HEK293 (cell line): ENCODE data around the gene CFAP45.

Experiments
- CTCF ChIA-PET: fragments of 350-600 bp; formaldehyde crosslinking; extraction: SDS; loops from one replicate; lab custom pipeline; 2021; ENCODE audit warnings: antibody characterized with exemption; lab: Yijun Ruan, JAX
- POLR2A ChIA-PET: fragments of 300-600 bp; formaldehyde crosslinking; extraction: SDS; loops from one replicate; lab custom pipeline; 2020; ENCODE audit warnings: antibody characterized with exemption, inconsistent platforms; lab: Yijun Ruan, JAX
- H3K27ac ChIP-seq: fragments of 200-500 bp; sonication (Bioruptor generic); 2 replicates; pipeline ENCODE4 v1.5.1; 2014; ENCODE audit warnings: low read depth, low read length, control low read depth, inconsistent platforms; ENCODE audit errors: extremely low read depth
- H3K36me3 ChIP-seq, 2 experiments: fragments of 200-500 bp in 1 of 2; sonication (Bioruptor generic) in 1 of 2; 1 replicate in 1 of 2; 2 replicates in 1 of 2; pipeline ENCODE4 v1.5.1; 2014 to 2017; ENCODE audit warnings: inconsistent platforms in 2 of 2, low read length in 2 of 2; ENCODE audit not compliant: control insufficient read depth in 2 of 2, insufficient read depth in 1 of 2
- H3K4me1 ChIP-seq: fragments of 200-500 bp; sonication (Bioruptor generic); 2 replicates; pipeline ENCODE4 v1.5.1; 2014; ENCODE audit warnings: mild to moderate bottlenecking, low read length, inconsistent platforms; ENCODE audit not compliant: control insufficient read depth, insufficient read depth
- H3K4me3 ChIP-seq: 2 replicates; pipeline ENCODE4 v1.5.1; 2011; ENCODE audit warnings: low read depth, mild to moderate bottlenecking, control low read depth, low read length, moderate library complexity
- H3K9me3 ChIP-seq: fragments of 200-500 bp; sonication (Bioruptor generic); 2 replicates; pipeline ENCODE4 v1.5.1; 2014; ENCODE audit warnings: low read depth, low read length, inconsistent platforms; ENCODE audit not compliant: control insufficient read depth, insufficient read depth
- CTCF ChIP-seq: fragments of 450-650 bp; formaldehyde crosslinking; IDR thresholded peaks from 2 replicates; pipeline ENCODE4 v1.5.1; 2016; ENCODE audit warnings: missing biosample characterization, missing genetic modification characterization
- HIC1 ChIP-seq: fragments of 450-650 bp; formaldehyde crosslinking; IDR thresholded peaks from 2 replicates; pipeline ENCODE4 v1.5.1; 2016; ENCODE audit warnings: missing biosample characterization, missing genetic modification characterization
- KLF8 ChIP-seq: fragments of 450-650 bp; formaldehyde crosslinking; IDR thresholded peaks from 2 replicates; pipeline ENCODE4 v1.5.1; 2016; ENCODE audit warnings: missing biosample characterization, missing genetic modification characterization
- KLF9 ChIP-seq: fragments of 450-650 bp; formaldehyde crosslinking; IDR thresholded peaks from 2 replicates; pipeline ENCODE4 v1.5.1; 2016; ENCODE audit warnings: missing biosample characterization, missing genetic modification characterization, low read depth
- PBX3 ChIP-seq: sonication (generic); formaldehyde crosslinking; IDR thresholded peaks from 2 replicates; pipeline ENCODE4 v1.8.1; 2022; ENCODE audit warnings: mild to moderate bottlenecking, moderate library complexity, missing genetic modification reagents
- PRDM10 ChIP-seq: fragments of 450-650 bp; formaldehyde crosslinking; IDR thresholded peaks from 2 replicates; pipeline ENCODE4 v1.5.1; 2016; ENCODE audit warnings: missing biosample characterization, missing genetic modification characterization
- TSHZ1 ChIP-seq: fragments of 450-650 bp; formaldehyde crosslinking; IDR thresholded peaks from 2 replicates; pipeline ENCODE4 v1.5.1; 2016; ENCODE audit warnings: missing biosample characterization, missing genetic modification characterization, borderline replicate concordance
- ZBTB10 ChIP-seq: fragments of 450-650 bp; formaldehyde crosslinking; IDR thresholded peaks from 2 replicates; pipeline ENCODE4 v1.5.1; 2016; ENCODE audit warnings: missing biosample characterization, missing genetic modification characterization
- ZBTB20 ChIP-seq: fragments of 450-650 bp; formaldehyde crosslinking; IDR thresholded peaks from 2 replicates; pipeline ENCODE4 v1.5.1; 2016; ENCODE audit warnings: missing biosample characterization, missing genetic modification characterization
- ZNF274 ChIP-seq, 2 experiments: fragments of 200-500 bp in 1 of 2; fragments of 450-650 bp in 1 of 2; sonication (Bioruptor generic) in 1 of 2; formaldehyde crosslinking in 1 of 2; IDR thresholded peaks; 2 replicates each; pipeline versions ENCODE4 v1.5.1 to v1.6.1; 2014 to 2016; ENCODE audit warnings: borderline replicate concordance in 1 of 2, inconsistent platforms in 1 of 2, low read length in 1 of 2, missing biosample characterization in 1 of 2, missing genetic modification characterization in 1 of 2
- ZNF48 ChIP-seq: fragments of 450-650 bp; formaldehyde crosslinking; IDR thresholded peaks from 2 replicates; pipeline ENCODE4 v1.5.1; 2016; ENCODE audit warnings: missing biosample characterization, missing genetic modification characterization
- ZNF513 ChIP-seq: fragments of 450-650 bp; IDR thresholded peaks from 2 replicates; pipeline ENCODE4 v1.5.1; 2018; ENCODE audit warnings: missing biosample characterization, missing genetic modification characterization
- ZNF596 ChIP-seq: fragments of 450-650 bp; IDR thresholded peaks from 2 replicates; pipeline ENCODE4 v1.5.0; 2018; ENCODE audit warnings: missing biosample characterization, mild to moderate bottlenecking, missing genetic modification characterization, moderate library complexity
- ZNF747 ChIP-seq: fragments of 450-650 bp; formaldehyde crosslinking; IDR thresholded peaks from 2 replicates; pipeline ENCODE4 v1.5.1; 2016; ENCODE audit warnings: missing biosample characterization, missing genetic modification characterization
- ZNF768 ChIP-seq: fragments of 450-650 bp; formaldehyde crosslinking; IDR thresholded peaks from 2 replicates; pipeline ENCODE4 v1.5.1; 2018; ENCODE audit warnings: missing biosample characterization, mild to moderate bottlenecking, missing genetic modification characterization
- ZXDB ChIP-seq: fragments of 450-650 bp; formaldehyde crosslinking; IDR thresholded peaks from 2 replicates; pipeline ENCODE4 v1.5.1; 2016; ENCODE audit warnings: missing biosample characterization, missing genetic modification characterization

CFAP45 gene

GRCh38 chr1:159853417-159854115 is 46.4 kb downstream of the CFAP45 start:
- POLR2A ChIA-PET, result interaction anchor here (0.8 to 1.3 kb wide), 3 partner anchors 12 to 69 kb away, joined by 3 to 5 read pairs (median 5); no protein-coding TSS in a partner anchor
- H3K4me1 ChIP-seq, result 0 out of 2 replicates have a peak, but pooled peaks cover 4% of the 10 kb centered on the region
- H3K4me3 ChIP-seq, result no peak overlapping the region
- CTCF ChIA-PET, result interaction anchor here (0.6 to 1.7 kb wide), 9 partner anchors 12 to 92 kb away, joined by 3 to 5 read pairs (median 3); no protein-coding TSS in a partner anchor
- H3K9me3 ChIP-seq, result no peaks in the 10 kb centered on the region
- H3K27ac ChIP-seq, result no peak overlapping the region
- H3K36me3 ChIP-seq, result no peaks in the 10 kb centered on the region
- TF ChIP-seq ZNF513 (tag by site-specific recombination) (no peak), ZNF48 (tag by site-specific recombination) (no peak), CTCF (tag by site-specific recombination) (no peak), ZNF596 (tag by site-specific recombination) (no peak), ZXDB (tag by site-specific recombination) (no peak), PRDM10 (tag by site-specific recombination) (no peak), KLF9 (tag by site-specific recombination) (no peak), HIC1 (tag by site-specific recombination) (no peak), TSHZ1 (tag by site-specific recombination) (no peak), PBX3 (CRISPR knock-in tag) (no peak), ZNF747 (tag by site-specific recombination) (no peak), ZNF768 (tag by site-specific recombination) (no peak), KLF8 (no peak), ZNF274 (IDR thresholded peaks at IDR 0.05; ENCODE audit: low read length) (no peak), ZNF274 (tag by site-specific recombination; IDR thresholded peaks at IDR 0.05; ENCODE audit: borderline replicate concordance) (no peak), ZBTB20 (tag by site-specific recombination) (no peak), ZBTB10 (no peak)
- TF ChIP-seq, all 188 proteins: peak for 0
